Stimulated activated CD8-positive, alpha-beta memory T cell treated with anti-CD3 and anti-CD28 coated beads, Interleukin-4, amount 100 ng/mL, for 48 hours (primary cell): ENCODE results near the gene ALDH1A2.

ENCODE experiments used
- DNase-seq: peaks from one replicate; pipeline ENCODE4 v3.0.0-alpha.2; 2020

ALDH1A2 gene

DNA sequence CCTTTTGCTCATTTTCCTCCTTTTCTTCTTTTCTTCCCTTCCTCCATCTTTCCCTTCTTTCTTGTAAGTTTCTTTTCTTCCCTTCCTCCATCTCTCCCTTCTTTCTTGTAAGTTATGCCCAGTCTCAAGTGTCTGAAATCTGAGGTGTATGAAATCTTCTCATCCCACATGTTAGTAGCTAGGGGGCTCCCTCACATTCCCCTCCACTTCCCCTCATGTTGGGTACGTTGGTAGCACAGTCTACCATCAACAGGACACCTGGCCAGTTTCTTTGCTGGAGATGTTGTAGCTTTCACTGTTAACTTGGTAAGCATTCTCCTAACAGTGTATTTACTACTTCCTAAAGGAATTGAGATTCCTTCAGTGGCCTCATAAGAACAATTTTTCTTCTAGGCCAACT, 133.9 kb downstream of the ALDH1A2 start:
- no peak for DNase-seq

- DNase-seq, result no peak
Measured at GRCh38 chr15:57927091-57927631, 138.3 kb downstream of the ALDH1A2 start.

DNA sequence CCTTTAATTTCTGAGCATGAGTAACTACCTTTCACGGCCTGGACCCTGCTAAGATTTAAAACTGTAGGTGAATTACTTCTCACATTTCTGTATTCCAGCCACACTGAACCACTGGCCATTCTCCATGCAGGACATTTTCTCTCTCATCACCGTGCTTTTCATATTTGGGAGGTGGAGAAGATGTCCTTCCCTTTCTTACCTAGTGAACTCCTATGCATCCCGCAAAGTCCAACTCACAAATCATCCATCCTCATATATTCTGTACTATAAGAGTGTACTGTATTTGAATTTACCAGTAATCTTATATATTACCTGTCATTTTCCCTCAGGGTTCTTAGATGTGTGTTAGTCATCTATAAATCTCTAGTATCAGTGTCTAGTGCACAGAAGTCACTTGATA, 139.9 kb downstream of the ALDH1A2 start:
- no peak for DNase-seq

DNA sequence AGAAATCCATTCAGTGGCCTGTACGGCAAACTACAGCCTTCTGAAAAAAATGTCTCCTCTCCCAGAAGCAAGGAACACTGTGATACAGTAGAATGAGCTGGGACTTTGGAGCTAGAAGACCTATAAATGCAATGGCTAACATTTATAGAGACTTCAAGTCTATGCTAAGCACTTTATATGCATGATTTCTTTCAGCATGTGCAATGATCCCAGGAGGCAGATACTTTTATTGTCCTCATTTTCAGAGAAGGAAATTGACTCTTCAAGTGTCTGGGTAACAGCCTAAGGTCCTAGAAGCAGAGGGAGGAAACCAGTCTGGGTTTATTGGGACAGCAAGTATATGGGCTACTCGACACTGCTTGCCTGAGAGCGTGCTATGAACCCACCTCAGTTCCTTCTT, 140.9 kb downstream of the ALDH1A2 start:
- no peak for DNase-seq

GRCh38 chr15:57923750-57924149, 141.8 kb downstream of the ALDH1A2 start:
- DNase-seq, result no peak

DNA sequence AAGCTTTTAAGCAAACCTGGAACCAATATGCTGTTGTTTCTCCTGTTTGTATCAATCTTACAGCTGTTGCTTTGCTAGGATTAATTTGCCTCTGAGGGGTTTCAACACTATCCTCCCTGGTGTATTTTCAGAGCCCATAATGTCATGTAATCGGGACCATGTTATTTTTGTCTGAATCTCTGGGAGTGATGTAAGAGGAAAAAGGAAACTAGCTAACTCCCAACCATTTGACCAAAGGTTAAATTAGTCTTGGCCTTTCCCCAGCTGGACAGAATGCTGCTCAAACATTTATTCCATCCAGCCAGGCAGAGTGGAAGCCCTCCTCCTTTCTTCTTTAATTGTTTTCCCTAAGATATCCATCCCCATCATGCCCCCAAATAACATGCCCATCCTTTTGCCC, 142.2 kb downstream of the ALDH1A2 start:
- DNase-seq, result no peak

GRCh38 chr15:57922776-57923175, 142.7 kb downstream of the ALDH1A2 start:
- no peak for DNase-seq

- no peak for DNase-seq
Measured at GRCh38 chr15:57921371-57921770, 144.1 kb downstream of the ALDH1A2 start.

DNA sequence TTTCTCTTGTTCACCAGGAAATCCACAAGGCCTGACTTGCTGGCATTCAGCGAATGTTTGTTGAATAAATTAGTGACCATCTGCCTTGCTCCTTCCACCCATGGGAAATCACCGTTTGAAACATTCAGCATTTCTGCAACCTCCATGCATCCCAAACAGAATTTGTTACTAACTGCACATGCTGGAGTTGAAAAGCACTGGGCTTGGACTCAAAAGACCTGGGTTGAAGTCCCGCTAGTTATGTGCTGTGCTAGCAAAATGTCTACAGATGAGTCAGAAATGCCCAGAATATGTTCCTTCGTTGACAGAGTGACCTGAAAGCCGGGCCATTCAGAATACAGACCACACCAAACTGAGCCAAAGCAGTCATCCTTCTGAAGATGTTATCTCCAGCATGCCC, 144.6 kb downstream of the ALDH1A2 start:
- no peak for DNase-seq

DNA sequence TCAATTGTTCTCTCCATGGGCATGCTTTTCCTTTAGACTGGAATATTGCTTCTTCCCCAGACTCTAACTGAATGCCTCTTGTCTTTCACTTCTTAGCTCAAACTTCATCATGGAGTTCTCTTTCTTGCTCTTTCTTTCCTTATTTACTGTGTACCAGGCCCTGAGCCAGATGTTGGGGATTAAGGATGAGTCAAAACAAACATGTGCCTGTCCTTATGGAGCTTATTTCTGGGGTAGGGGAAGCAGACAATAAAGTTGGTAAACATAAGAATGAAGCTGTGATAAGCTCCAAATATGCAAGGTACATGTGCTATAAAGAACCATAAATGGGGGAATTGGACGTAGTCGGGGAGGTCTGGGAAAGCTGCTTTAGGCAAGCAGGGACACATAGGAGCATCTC, 145.8 kb downstream of the ALDH1A2 start:
- no peak for DNase-seq

DNA sequence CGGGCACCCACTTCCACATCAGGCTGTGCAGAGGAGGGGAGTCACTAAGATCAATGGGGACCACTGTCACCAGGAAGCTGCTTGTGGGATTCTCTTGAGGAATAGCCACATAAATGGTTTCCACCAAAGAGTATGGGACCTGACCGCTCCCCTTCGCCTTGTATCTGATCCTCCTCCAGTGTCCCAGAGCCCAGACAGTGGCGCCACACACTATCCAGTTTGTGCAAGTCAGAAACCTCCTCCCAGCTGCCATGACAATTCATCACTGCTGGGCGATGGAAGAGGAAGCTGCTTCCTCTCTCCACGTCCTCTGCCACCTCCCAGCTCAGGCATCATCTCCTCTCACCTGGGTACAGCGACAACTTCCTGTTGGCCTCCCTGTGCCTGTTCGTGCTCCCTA, 147.5 kb downstream of the ALDH1A2 start:
- DNase-seq, result no peak

DNA sequence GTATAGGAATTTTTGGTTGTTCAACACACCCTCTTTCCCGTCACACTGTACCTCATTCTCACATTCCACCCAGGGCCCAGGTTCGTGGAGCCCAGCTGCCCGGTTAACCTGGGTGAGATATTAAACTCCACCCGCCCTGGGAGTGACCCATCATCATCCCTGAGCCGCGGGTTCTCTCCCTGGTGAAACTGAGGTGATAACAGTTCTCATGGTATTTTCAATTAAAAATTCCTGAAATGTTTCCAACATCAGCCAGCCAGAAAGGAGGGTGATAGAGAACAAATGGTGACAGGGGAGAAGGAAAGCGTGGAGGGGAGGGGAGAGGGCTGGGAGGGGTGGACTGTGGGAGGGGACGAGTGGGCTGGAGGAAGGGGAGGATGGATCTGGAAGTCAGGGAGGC, 148.8 kb downstream of the ALDH1A2 start:
- DNase-seq, result no peak

GRCh38 chr15:57915827-57916531, 149.5 kb downstream of the ALDH1A2 start:
- DNase-seq, result no peak

- no peak for DNase-seq
Measured at GRCh38 chr15:57914350-57915055, 151.0 kb downstream of the ALDH1A2 start.

- DNase-seq, result no peak
Measured at GRCh38 chr15:57911247-57911646, 154.3 kb downstream of the ALDH1A2 start.

DNA sequence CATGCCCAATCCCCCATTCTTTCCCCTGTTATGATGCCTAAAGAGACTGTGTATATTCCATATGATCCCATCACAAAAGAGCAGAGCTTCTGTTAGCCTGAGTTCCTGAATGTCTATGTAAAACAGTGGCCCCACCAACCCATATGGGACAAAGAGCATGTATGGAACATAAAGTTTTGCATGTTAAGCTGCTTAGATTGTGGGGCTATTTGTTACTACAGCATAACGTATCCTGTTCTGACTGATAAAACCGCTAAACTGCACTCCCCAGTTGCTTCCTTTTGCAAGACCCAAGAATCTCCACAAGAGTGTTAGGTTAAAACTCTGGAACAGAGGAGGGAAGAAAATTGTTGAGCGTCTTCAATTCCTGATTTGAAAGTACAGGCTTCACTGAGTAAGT, 154.8 kb downstream of the ALDH1A2 start:
- no peak for DNase-seq

DNA sequence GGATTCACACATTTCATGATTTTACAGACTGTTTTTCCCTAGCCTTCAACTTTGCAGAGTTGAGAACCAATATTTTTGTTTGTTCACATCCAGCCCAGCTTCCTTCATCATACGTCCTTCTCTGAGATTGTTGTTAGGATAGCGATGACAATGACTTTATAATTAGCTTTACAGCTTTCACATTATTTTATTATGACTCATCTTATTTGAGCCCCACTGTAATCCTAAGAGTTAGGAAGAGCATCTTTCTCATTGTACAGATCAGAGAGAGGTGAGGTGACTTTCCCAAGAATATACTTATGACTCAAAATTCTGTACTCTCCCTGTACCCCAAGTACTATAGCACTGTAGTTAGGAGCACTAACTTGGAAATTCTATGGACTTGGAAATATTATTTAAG, 156.1 kb downstream of the ALDH1A2 start:
- DNase-seq, result no peak

- no peak for DNase-seq
Measured at GRCh38 chr15:57903626-57904025, 161.9 kb downstream of the ALDH1A2 start.
